ENCODE results near the gene LCP1. TPM values are rescaled to one million over a fixed set of nuclear protein-coding genes. Genes with fewer than 3 reads are reported as not detected.

Gene LCP1
- total RNA-seq, 1 experiment from 2014 or later = 1.5 TPM

DNA sequence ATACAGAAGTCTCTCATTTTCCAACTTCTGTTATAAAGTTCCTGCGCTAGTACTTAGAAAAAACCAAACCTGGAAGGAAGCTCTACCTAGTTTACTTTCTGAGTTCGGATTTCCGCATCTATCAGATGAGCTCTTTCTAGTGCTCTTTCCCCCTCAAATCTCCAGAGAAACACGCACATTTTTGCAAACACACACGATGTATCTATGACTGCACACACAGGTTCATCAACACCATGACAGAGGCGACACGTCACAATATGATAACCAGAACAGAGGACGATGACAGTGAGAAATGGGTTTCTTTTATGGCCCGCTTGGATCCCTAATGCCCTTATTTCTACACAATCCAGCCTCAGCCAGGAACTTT is 29.1 kb upstream of the LCP1 start:
- Histone ChIP-seq H3K27ac (ENCODE audit: low read length) (no peak overlapping the region), H3K4me1 (ENCODE audit: control insufficient read depth, insufficient read depth, low read length) (no peaks in the 10 kb centered on the region), H3K27me3 (ENCODE audit: control insufficient read depth, insufficient read depth, low read length) (peaks cover 2% of the 10 kb centered on the region; the same call in 1 of the 2 replicates), H3K9me3 (ENCODE audit: control insufficient read depth, insufficient read depth, low read depth, low read length) (no peaks in the 10 kb centered on the region), H3K4me3 (ENCODE audit: low read depth in 2 of 2, low read length in 2 of 2) (peak overlapping the region; percentile 48 to 70), H3K36me3 (ENCODE audit: control insufficient read depth, insufficient read depth, low read length) (no peaks in the 10 kb centered on the region)
- ChIA-PET CTCF (no interaction called here), POLR2A (no interaction called here)
- TF ChIP-seq POLR2AphosphoS5 (IDR thresholded peaks at IDR 0.05; ENCODE audit: low read depth, low read length) = no peak
- TF ChIP-seq REST (IDR thresholded peaks at IDR 0.05; ENCODE audit: insufficient read depth in 1 of 2, low read depth in 2 of 2, low read length in 1 of 2) = no peak
- TF ChIP-seq SIN3A (IDR thresholded peaks at IDR 0.05; ENCODE audit: borderline replicate concordance, insufficient read depth, low read depth, low read length) = no peak
- TF ChIP-seq, protein P1, sequence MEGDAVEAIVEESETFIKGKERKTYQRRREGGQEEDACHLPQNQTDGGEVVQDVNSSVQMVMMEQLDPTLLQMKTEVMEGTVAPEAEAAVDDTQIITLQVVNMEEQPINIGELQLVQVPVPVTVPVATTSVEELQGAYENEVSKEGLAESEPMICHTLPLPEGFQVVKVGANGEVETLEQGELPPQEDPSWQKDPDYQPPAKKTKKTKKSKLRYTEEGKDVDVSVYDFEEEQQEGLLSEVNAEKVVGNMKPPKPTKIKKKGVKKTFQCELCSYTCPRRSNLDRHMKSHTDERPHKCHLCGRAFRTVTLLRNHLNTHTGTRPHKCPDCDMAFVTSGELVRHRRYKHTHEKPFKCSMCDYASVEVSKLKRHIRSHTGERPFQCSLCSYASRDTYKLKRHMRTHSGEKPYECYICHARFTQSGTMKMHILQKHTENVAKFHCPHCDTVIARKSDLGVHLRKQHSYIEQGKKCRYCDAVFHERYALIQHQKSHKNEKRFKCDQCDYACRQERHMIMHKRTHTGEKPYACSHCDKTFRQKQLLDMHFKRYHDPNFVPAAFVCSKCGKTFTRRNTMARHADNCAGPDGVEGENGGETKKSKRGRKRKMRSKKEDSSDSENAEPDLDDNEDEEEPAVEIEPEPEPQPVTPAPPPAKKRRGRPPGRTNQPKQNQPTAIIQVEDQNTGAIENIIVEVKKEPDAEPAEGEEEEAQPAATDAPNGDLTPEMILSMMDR (IDR thresholded peaks at IDR 0.05) = no peak
- TF ChIP-seq TCF7L2 (IDR thresholded peaks at IDR 0.05; ENCODE audit: low read depth, low read length) = no peak
- no TSS peak for BruUV-seq (replicated peaks)
- ATAC-seq (peak; percentile 22), DNase-seq (ENCODE audit: low read depth, low spot score) (no peak)
- in situ Hi-C loops (cut with HindIII; ENCODE audit: low pct_unique_long_range_greater_than_20kb, low sequenced_read_pairs) (no loop called here), intact Hi-C loops (cut with micrococcal nuclease; ENCODE audit: unreplicated experiment) (no loop called here)

DNA sequence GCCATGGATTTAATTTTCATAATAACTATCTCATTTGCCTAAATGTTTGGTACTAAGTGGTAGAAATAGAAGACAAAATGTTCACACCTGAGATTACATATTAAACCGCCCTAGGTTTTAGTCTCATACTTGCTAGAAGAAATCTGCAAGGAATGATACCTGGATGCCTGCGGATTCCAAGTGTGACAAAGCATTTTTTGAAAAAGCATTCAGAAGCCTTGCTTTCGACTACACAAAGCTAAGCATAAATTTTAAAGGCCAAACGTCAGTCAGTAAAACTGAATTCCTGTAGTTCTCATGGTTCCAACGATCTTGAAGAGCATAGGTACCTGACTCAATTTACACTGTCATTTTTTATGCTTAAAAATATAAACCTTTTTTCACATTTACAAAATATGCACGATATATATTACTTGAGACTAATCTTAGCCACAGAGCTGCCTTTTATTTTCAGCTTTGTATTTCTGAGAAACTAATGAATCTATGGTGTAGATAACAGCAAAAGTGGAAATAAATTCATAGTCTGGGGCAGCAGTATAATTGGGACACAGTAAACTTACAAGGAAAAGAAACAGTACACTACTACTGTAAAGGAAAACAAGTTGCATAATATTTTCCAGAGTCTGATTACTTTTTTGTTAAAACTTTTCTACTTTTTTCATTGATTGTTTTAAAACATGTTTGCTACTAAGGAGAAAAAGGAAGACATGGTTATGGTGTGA is 28.5 kb upstream of the LCP1 start:
- peaks cover 2% of the 10 kb centered on the region; the same call in 1 of the 2 replicates for H3K27me3 ChIP-seq (ENCODE audit: control insufficient read depth, insufficient read depth, low read length)
- in situ Hi-C loops (cut with HindIII; ENCODE audit: low pct_unique_long_range_greater_than_20kb, low sequenced_read_pairs) = no loop called here
- ATAC-seq (no peak), DNase-seq (ENCODE audit: low read depth, low spot score) (no peak)
- BruUV-seq (replicated peaks) = no TSS peak
- TF ChIP-seq POLR2AphosphoS5 (IDR thresholded peaks at IDR 0.05; ENCODE audit: low read depth, low read length) = no peak
- no peak for TF ChIP-seq SIN3A (IDR thresholded peaks at IDR 0.05; ENCODE audit: borderline replicate concordance, insufficient read depth, low read depth, low read length)
- no peak for TF ChIP-seq TCF7L2 (IDR thresholded peaks at IDR 0.05; ENCODE audit: low read depth, low read length)
- TF ChIP-seq REST (IDR thresholded peaks at IDR 0.05; ENCODE audit: insufficient read depth in 1 of 2, low read depth in 2 of 2, low read length in 1 of 2) = no peak
- TF ChIP-seq, protein P1 (IDR thresholded peaks at IDR 0.05) = no peak
- intact Hi-C loops (cut with micrococcal nuclease; ENCODE audit: unreplicated experiment) = no loop called here
- H3K4me1 ChIP-seq (ENCODE audit: control insufficient read depth, insufficient read depth, low read length) = no peaks in the 10 kb centered on the region
- no peaks in the 10 kb centered on the region for H3K36me3 ChIP-seq (ENCODE audit: control insufficient read depth, insufficient read depth, low read length)
- no peaks in the 10 kb centered on the region for H3K9me3 ChIP-seq (ENCODE audit: control insufficient read depth, insufficient read depth, low read depth, low read length)
- ChIA-PET CTCF (no interaction called here), POLR2A (no interaction called here)
- H3K27ac ChIP-seq (ENCODE audit: low read length) = no peak overlapping the region
- H3K4me3 ChIP-seq (ENCODE audit: low read depth in 2 of 2, low read length in 2 of 2) = no peak overlapping the region; a peak in 2 of 4 replicates

All from Panc1 (cell line).